HG02610 (cell line): ENCODE results near the gene IL17B.

Experiments used
- ATAC-seq: cut with Tn5 transposase; IDR thresholded peaks from one replicate; pipeline ENCODE4 v1.9.1; 2021; ENCODE audit warnings: mild to moderate bottlenecking, moderate library complexity; ENCODE audit not compliant: unreplicated experiment

The IL17B gene

DNA sequence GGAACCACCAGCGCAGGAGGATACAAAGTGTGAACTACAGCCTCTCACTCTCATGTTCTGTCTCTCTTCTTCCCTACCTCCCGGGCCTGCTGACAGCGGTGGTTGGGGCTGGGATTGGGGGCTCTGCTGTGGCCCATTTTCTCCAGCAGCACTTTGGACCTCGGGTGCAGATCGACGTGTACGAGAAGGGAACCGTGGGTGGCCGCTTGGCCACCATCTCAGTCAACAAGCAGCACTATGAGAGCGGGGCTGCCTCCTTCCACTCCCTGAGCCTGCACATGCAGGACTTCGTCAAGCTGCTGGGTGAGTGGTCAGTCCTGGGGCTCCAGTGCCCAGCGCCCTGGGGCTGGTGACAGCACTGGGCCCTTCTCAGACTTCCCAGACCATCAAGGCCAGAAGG is 16.6 kb downstream of the IL17B start:
- ATAC-seq, result no peak

DNA sequence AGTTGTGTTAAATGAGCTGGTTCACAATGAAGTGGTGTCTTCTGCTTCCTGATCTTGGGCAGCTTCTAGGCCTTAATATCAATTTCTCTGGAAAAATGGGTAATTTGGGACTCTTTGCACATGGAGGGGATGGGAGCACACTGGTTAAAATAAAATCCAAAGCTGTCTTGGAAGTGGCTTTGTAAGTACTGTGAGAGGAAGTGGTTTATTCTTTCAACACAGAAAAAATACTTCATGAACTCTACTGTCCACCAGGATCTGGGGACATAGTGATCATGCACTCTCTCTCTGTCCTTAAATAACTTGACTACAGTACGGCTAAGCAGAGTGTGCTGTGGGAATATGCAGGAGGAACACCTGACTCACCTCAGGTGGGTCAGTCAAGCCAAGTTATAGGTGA is 18.8 kb downstream of the IL17B start:
- no peak for ATAC-seq

DNA sequence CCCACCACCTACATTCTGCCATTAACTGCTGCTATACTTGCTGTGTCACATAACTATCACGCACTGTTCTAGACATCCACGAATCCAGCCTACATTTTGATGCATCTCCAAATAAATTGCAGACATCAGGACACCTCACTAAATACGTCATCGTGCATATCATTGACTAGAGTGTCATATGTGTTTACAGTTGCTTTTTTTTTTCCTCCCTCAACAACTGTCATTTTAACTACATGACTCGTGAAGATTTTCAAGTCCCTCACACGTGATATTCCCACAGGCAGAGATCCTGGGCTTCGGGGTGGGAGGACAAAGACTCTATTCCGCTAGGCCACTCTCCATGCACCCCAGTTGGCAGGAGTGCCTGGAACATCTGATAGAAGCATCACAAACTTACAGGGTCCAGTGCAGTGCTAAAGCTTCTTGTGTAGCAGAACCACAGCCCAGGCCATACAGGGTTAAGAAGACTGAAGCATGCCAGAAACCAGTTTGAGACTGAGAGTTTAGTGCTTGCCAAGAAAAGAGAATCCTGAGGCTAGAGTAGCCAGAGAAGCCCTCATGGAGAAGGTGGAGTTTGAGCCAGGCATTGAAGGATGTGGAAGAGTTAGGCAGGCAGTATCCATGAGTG is 20.1 kb downstream of the IL17B start:
- ATAC-seq, result no peak

DNA sequence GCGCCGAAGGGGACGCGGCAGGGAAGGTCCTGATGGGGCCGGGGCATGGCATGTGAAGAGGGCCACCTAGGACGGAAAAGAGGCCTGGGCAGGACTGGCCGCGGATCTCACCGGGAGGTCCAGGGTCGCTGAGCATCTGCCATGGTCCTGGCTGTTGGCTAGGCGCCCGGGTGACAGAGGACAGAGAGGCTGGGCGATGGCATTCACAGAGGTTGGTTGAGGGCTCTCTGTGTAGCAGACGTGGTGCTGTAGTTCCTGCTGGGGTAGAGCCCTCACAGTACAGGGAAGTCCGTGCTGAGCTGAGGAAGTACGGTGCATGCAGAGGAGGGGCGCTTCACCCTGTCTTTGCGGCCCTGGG is 20.8 kb downstream of the IL17B start:
- ATAC-seq, result peak; percentile 0

DNA sequence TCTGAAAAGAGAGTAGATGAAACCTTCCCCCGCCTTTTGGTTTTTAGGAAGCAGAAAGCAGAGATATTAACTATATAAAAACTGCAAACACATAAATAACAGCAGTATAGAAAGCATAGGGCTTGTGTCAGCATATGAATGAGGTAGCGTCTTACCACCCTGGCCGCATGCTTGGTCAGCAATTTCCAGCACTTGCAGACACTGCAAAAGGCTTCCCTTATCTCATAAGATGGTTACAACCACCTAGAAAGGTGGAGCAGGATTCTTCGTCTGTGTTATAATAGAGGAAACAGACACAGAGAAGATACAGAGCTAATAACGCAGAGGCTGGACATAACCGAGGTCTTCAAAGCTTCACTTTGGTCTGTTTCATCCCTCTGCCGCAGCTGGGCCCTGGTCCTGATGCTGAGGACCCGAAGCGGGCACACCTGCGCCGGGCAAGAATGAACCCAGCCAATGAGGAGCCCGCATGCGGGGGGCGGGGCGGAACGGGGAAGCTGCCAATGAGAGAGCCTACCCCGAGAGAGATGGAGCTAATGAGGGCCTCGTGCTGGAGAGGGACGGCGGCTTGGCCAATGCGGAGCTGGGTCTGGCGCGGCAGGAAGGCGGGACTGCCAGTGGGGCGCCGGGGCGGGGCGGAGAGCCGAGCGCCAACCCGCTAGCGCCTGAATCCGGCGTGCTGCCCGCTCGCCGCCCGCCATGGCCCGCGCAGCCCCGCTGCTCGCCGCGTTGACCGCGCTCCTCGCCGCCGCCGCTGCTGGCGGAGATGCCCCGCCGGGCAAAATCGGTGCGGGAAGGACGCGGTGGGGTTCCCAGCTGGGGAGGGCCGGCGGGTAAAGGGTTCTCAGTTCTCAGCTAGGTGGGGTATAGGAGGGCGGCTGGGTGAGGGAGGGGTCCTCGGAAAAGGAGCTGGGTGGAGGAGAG is 21.5 kb downstream of the IL17B start, which contains the start of gene PCYOX1L:
Gene PCYOX1L (plus strand): TSS at position 677 of the 924 bp plus-strand sequence. CDS start 23 bp downstream, at position 700.
- peak; percentile 100 for ATAC-seq

DNA sequence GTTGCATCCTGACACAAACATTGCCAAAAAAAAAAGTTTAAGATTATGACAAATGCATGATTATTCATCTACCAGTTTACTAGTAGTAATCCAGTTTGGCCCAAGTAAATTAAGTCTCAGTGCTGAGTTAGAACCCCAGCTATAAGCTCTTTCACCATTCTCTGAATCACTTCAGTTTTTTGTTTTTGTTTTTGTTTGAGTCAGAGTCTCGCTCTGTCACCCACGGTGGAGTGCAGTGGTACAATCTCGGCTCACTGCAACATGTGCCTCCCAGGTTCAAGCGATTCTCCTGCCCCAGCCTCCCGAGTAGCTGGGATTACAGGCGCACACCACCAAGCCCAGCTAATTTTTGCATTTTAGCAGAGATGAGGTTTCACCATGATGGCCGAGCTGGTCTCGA is 22.7 kb downstream of the IL17B start:
- ATAC-seq, result no peak

DNA sequence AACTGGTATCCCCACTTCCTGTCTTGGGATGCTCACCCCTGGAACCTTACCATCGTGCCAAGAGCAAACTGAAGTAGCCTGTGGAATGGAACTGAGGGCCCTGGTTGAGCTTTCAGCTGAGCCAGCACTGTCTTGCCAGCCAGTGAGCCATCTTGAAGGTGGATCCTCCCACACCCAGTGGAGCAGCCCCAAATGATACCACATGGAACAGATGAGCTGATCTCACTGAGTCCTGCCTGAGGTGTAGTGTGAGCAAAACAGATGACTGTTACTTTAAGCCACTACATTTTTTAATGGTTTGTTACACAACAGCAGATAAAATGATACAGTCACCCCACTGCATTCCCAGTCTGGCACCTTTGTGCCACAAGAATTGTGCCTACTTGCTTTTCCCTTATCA is 23.4 kb downstream of the IL17B start:
- ATAC-seq, result no peak

DNA sequence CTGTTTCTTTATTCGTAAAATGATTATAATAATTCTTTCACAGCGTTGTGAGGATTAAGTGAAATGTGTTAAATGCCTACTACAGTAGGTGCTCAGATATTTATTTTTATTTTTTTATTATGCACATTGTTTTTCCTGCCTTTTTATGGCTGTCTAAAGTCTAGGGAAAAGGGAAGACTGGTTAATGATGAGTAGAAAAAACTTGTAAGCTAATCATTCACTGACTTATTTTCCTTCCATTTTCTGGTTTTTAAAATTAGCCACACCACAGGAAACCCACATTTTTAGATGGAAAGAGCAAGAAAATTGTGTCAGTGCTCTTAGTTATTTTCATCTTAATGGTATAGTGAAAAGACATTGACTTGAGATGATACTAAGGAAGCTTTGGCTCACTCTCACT is 25.2 kb downstream of the IL17B start:
- no peak for ATAC-seq

DNA sequence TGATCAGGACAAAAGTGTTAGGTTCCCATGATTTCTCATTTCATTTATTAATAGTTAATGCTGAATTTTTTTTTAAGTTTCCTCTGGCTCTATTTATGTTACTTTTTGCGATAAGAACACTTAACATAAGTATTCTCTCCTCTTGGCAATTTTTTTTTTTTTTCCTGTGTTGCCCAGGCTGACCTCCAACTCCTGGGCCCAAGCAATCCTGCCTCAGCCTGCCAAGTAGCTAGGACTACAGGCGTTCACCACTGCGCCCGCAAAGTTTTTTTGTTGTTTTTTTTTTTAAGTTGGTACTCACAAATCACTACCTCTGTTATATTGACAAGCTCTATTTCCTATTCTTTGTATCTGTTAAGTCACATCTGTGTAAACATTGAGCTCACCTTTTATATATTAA is 26.9 kb downstream of the IL17B start:
- no peak for ATAC-seq

DNA sequence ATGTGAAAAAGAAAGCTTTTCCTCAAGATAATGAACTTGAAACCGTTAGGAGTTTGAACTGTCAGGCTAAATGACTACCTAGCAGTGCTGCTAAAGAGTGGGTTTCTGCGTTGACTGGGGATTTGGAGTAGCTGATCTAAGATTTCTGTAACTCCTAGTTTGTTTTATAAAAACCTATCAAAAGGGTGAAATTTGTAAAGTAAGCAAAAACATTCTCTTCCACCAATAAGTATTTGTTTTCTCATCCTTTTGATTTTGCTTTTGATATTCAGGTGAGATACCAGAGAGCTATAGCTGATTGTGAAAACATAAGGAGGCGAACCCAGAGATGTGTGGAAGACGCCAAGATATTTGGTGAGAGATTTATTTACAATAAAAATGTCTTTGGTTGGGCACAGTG is 29.7 kb downstream of the IL17B start:
- no peak for ATAC-seq

DNA sequence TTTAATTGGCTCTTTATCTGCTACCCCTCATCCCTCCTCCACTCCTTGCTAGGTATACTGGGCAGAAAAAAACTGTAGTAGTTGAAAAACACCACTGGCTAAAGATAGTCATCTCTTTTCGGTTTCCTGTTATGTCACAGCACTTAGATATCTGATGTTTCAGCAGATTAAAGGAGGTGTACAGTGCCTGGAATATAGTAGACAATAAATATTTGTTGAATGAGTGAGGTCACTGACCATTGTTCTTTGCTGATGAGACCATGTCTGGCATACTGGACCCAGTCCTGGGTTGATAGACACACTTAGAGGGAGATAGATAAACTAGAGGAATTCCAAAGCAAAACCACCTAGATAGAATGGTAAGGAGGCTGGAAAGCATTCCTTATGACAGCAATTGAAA is 30.6 kb downstream of the IL17B start:
- ATAC-seq, result no peak

DNA sequence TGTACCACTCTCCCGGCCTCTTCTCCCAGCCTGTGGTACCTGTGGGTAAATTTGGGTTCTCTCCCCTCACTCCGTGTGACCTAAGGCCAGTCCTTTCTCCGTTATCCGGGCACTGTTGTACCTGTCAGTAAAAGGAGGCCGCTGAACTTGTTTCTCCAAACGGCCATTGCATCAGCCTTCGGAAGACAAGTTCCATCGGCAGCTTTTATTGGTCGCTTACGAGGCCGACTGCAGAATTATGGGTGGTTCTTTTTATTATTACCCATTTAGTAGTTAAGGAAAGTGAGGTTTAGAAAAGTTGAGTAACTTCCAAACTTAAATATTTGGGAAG is 33.2 kb downstream of the IL17B start:
- peak; percentile 1 for ATAC-seq

DNA sequence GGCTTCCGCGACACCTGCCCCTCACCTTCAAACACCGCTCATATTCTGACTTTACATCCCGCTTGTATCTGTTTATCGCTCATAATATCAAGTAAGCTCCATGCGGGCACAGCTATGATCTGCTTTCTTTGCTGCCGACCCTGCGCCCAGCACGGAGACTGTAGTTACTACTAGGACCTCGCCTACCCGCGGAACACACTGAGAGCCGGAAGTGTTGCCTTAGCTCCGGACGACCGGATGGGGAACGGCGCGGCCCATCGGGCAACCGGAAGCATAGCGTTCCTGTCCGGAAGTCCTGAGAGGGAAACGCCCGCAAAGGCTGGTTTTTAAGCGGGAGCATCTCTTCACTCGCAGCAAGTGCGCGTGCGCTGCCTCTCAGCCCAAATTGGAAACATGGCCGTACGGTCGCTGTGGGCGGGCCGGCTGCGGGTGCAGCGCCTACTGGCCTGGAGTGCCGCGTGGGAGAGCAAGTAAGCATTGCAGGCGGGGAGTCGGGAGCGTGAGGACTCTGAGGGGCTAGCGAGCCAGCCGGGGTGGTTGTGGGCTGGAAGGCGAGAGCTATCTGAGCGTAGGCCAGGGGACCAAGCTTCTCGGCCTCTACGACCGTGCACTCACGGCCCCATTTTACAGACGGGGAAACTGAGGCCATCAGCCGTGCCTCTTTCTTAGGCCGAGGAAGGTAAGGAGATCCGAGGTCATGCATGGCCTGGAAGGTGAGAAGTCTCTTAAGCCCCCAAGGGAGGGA is 33.8 kb downstream of the IL17B start, which contains the start of gene GRPEL2:
Gene GRPEL2 (plus strand): TSS at position 353 of the 745 bp plus-strand sequence. CDS start 41 bp downstream, at position 394.
- peak; percentile 99 for ATAC-seq

DNA sequence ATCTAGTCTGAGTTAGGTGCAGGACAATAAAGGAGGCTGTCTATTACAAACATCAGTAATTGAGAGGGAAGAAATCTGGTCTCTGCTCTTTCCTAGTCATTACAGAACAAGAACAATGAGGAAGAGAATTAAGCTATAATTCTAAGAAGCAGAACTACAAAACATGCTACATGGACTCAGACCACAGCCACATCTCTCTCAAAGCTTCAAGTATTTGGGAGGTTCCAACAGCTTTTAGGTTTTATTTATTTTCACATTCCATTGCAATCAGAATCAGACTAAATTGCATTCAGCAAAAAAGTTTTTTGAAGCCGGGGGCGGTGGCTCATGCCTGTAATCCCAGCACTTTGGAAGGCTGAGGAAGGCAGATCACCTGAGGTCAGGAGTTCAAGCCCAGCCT is 34.9 kb downstream of the IL17B start:
- ATAC-seq, result no peak

DNA sequence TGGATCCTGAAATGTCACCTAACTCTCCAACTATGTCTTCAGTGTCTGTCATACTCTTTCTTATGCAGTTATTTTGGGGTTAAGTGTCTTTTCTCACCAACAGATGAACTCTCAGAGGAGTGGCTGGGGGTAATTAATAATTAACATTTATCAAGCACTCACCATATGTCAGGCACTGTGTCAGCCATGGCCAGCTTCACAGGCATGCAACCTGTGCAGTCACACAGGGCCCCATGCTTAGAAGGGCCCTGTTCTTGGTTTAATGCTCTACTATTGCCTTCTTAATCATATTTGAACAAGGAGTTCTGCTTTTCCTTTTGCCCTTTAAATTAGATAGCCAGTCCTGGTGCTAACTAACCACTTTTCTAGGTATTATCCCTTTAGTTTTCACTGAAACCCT is 37.2 kb downstream of the IL17B start:
- no peak for ATAC-seq

DNA sequence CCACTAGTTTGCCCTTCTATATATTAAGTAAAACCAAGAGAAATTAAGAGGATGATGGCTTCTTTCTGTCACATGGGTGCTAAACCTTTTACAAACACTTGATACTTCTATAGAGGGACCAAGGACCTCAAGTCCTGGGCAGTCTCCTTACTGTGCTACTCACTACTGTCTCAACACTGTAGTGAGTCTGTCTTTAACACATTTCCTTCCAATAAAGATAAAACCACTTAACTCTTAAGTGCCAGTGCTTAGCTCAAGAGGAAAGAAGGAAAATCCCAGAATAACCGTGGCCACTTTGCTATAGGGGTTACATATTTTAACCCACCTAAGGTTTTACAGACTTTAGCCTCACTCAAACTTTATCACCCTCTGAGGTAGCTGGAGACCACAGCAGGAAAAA is 38.2 kb downstream of the IL17B start:
- ATAC-seq, result no peak

DNA sequence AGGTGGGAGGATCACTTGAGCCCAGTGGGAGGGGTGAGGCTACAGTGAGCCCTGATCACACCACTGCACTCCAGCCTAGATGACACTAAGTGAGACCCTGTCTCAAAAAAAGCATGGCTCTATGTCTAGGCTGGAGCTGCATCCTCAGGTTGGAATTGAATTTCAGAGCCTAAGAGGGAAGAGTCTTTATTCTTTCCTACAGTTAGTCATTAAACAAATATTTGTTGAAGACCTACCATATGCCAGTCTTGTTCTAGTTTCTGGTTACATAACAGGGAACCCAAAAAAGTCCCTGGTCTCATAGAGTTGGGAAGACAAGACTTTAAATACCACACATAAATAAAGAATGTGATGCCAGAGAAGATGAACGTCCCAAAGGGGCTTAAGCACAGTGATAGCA is 40.7 kb downstream of the IL17B start:
- ATAC-seq, result no peak

DNA sequence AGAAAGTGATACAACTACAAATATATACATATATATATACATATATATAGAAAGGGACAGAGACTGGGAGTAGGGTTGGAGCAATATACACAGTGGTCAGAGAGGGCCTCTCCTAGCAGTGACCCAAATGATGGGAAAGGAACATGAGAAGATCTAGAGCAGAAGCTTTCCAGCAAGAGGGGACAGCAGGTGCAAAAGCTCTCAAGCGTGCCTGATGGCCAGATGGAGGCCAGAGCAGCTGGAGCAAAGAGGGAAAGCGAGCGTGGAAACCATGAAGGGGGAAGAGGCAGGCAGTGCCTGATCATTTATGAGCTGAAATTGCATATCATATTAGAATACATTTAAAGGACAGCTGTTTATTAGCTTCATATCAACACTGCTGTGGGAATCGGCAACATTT is 41.4 kb downstream of the IL17B start:
- no peak for ATAC-seq

DNA sequence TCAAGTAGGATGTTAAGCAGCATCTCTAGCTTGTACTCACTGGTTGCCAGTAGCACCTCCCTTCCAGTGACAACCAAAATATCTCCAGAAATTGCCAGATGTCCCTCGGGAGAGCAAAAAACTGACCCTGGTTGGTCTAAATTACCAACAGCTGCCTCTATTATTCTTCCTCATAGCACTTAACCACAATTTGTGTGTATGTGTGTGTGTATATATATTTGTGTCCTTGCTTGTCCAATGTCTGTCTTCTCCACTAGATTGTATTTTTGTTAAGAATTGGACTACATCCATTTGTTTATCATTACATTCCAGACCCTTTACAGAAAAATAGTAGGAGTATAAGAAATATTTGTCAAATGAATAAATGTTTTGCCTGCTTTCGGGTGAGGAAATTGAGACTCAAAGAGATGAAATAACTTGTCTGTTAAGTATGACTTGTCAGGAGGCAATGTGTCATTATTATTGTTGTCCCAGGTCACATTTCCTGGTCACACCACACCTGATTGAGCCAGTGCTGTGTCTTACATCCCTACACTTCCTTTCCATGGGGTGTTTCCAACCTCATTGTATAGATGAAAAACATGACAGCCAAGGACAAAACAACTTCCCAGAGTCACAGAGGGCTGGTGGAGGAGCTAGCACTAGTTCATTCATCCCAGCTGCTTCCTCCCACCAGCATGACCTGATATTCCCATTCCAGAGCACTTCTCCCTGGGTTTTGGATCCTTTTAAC is 45.2 kb downstream of the IL17B start:
- no peak for ATAC-seq

DNA sequence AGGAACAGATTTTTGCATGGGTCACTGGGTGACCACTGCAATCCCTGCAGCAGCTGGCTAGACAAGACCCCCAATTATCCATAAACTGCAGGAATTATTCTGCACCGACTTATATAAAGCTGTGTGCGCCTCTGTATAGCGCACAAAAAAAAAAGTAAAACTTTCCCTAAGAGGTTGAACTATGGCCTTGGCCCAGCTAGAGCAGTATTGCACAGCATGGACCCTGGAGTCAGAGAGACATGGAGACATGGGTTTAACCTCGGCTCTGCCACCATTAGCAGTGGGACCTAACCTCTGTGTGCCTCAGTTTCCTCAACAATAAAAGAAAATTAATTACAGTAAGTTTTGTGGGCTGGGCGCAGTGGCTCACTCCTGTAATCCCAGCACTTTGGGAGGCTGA is 50.9 kb downstream of the IL17B start:
- ATAC-seq, result no peak

DNA sequence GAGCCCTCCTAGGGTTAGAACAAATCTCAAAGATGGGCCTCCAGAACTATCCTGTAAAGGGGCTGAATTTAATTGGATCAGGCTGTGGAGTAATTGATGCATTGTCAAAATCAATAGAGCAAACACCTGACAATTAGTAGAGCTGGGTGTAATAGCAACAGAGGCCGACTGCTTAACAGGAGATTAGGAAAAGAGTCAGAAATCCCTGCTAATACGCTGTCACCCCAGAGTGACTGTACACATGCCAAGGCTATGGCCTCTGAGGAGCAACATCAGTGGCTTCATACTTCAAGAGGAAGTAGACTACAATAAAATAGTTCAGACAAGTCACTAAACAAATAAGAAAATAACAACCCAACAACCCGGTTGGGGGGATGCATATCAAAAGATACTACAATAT is 52.5 kb downstream of the IL17B start:
- ATAC-seq, result no peak
